Measurements from ENCODE around the gene TDRD6.
"Not testable (repeated sequence)": the region's sequence is repeated elsewhere in the genome, so short reads cannot be mapped to it uniquely, and the experiment has no call there.

DNA sequence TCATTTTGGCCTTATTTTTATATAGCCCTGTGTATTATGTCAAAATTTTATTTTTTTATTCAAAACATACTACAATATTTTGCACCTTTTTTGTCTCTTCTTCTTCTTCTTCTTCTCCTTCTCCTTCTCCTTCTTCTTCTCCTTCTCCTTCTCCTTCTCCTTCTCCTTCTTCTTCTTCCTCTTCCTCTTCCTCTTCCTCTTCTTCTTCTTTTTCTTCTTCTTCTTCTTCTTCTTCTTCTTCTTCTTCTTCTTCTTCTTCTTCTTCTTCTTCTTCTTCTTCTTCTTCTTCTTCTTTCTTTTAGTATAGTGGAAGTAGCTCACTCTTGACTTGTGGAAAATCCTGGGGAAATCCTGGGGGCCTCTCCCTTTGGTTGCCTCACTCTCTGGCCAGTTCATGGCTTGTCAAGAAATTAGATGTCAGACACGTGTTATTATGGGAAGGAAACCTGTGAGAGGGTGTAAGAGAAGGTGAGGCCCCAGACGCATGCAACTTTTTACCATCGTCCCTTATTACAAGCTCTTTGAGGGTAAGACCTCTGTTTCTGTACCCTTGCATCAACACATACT is 56.6 kb downstream of the TDRD6 start:
- TF ChIP-seq CREB1 (CRISPR knock-in tag; IDR thresholded peaks at IDR 0.05; ENCODE audit: low read depth); JUNB (IDR thresholded peaks at IDR 0.05; ENCODE audit: unreplicated experiment); EZH2 (IDR thresholded peaks at IDR 0.05; ENCODE audit: low read depth, unreplicated experiment): not testable (repeated sequence)
- TF ChIP-seq, protein P1, sequence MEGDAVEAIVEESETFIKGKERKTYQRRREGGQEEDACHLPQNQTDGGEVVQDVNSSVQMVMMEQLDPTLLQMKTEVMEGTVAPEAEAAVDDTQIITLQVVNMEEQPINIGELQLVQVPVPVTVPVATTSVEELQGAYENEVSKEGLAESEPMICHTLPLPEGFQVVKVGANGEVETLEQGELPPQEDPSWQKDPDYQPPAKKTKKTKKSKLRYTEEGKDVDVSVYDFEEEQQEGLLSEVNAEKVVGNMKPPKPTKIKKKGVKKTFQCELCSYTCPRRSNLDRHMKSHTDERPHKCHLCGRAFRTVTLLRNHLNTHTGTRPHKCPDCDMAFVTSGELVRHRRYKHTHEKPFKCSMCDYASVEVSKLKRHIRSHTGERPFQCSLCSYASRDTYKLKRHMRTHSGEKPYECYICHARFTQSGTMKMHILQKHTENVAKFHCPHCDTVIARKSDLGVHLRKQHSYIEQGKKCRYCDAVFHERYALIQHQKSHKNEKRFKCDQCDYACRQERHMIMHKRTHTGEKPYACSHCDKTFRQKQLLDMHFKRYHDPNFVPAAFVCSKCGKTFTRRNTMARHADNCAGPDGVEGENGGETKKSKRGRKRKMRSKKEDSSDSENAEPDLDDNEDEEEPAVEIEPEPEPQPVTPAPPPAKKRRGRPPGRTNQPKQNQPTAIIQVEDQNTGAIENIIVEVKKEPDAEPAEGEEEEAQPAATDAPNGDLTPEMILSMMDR (conservative IDR thresholded peaks at IDR 0.05; ENCODE audit: low read depth in 2 of 2), result not testable (repeated sequence)

All from GM23338 (cell line).